ENCODE results near the gene TBX6. TPM values are rescaled to one million over a fixed set of nuclear protein-coding genes. Genes with fewer than 3 reads are reported as not detected.

TBX6 gene
- total and polyA plus RNA-seq, 11 donors, result 0.26 to 0.95 (median 0.72) TPM; not detected in 1

- Histone ChIP-seq H3K27ac (peak overlapping the region in 9 of 12 donors; percentile 23 to 100 (median 50)), H3K9me3 (no peaks in the 10 kb centered on the region), H3K4me3 (peak overlapping the region in 7 of 12 donors; percentile 1 to 90 (median 19)), H3K4me1 (peaks cover 0 to 52% (median 40%) of the 10 kb centered on the region in 12 donors), H3K27me3 (no peaks in the 10 kb centered on the region), H3K36me3 (peaks cover 0 to 74% (median 67%) of the 10 kb centered on the region in 9 donors)
- ATAC-seq (peak in 1 of 4 donors; percentile 0), DNase-seq (peak in 3 of 5 donors; percentile 50 to 67 (median 61))
- WGBS, 4 donors, result 43 to 54% (median 52%) methylated on average over 31 of the region's 31 CpGs
- intact Hi-C loops (cut with DNase I), result loop anchor here in 5 of 10 donors (5.0 to 10.0 kb wide), 5 partner anchors 55 to 455 kb away; partner anchors contain the start of genes MAPK3 (in 1 of the 5), MAZ (in 1 of the 5), ZNF768 (in 1 of the 5) and ZNF771 (in 1 of the 5)
- no peak for TF ChIP-seq POLR2A (IDR thresholded peaks at IDR 0.05)
- TF ChIP-seq, protein P1, sequence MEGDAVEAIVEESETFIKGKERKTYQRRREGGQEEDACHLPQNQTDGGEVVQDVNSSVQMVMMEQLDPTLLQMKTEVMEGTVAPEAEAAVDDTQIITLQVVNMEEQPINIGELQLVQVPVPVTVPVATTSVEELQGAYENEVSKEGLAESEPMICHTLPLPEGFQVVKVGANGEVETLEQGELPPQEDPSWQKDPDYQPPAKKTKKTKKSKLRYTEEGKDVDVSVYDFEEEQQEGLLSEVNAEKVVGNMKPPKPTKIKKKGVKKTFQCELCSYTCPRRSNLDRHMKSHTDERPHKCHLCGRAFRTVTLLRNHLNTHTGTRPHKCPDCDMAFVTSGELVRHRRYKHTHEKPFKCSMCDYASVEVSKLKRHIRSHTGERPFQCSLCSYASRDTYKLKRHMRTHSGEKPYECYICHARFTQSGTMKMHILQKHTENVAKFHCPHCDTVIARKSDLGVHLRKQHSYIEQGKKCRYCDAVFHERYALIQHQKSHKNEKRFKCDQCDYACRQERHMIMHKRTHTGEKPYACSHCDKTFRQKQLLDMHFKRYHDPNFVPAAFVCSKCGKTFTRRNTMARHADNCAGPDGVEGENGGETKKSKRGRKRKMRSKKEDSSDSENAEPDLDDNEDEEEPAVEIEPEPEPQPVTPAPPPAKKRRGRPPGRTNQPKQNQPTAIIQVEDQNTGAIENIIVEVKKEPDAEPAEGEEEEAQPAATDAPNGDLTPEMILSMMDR (IDR thresholded peaks at IDR 0.05), result no peak
These were observed 21.9 kb downstream of the TBX6 start for GRCh38 chr16:30069611-30070462.

DNA sequence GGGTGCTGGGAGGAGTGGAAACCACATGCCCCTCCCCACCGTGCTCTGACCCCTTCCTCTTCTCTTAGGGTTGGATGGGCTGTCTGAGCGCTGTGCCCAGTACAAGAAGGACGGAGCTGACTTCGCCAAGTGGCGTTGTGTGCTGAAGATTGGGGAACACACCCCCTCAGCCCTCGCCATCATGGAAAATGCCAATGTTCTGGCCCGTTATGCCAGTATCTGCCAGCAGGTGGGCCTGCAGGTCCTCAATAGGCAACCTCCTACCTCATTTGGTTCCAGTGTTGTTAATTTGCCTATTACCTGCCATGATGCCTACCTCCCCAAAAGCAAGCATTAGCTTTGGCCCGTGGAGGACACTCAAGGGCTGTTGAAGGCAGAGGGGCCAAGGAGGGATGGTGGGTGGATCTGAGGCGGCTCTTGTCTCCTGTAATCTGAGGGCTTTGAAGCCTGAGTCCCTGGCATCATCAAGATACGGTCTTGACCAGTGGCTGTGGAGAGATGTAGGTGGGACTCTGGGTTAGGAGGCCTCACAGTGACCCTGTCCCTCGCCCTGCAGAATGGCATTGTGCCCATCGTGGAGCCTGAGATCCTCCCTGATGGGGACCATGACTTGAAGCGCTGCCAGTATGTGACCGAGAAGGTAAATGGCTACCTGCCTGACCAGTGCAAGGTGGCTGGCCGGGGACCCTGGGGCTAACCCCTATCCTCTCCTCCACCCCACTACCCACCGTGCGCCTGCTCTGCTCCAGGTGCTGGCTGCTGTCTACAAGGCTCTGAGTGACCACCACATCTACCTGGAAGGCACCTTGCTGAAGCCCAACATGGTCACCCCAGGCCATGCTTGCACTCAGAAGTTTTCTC lies 22.7 kb downstream of the TBX6 start:
- H3K36me3 ChIP-seq, result peaks cover 0 to 74% (median 67%) of the 10 kb centered on the region in 9 donors
- H3K4me3 ChIP-seq, result peak overlapping the region in 8 of 12 donors; percentile 1 to 98 (median 89)
- intact Hi-C loops (cut with DNase I), result loop anchor here in 4 of 10 donors (5.0 to 10.0 kb wide), 4 partner anchors 56 to 456 kb away; partner anchors contain the start of genes MAPK3 (in 1 of the 4), MAZ (in 1 of the 4) and ZNF768 (in 1 of the 4)
- no peaks in the 10 kb centered on the region for H3K27me3 ChIP-seq
- TF ChIP-seq POLR2A (IDR thresholded peaks at IDR 0.05), result no peak
- TF ChIP-seq, protein P1 (IDR thresholded peaks at IDR 0.05), result peak in 8 of 12 donors; percentile 7 to 33 (median 20)
- peaks cover 0 to 55% (median 44%) of the 10 kb centered on the region in 12 donors for H3K4me1 ChIP-seq
- DNase-seq (peak in 1 of 5 donors; percentile 40), ATAC-seq (no peak)
- WGBS, 4 donors, result 53 to 70% (median 64%) methylated on average over 12 to 17 of the region's 17 CpGs
- peak overlapping the region in 8 of 12 donors; percentile 42 to 100 (median 99) for H3K27ac ChIP-seq
- no peaks in the 10 kb centered on the region for H3K9me3 ChIP-seq

GRCh38 chr16:30068333-30068732 lies 23.4 kb downstream of the TBX6 start:
- H3K27ac ChIP-seq, result peak overlapping the region in 9 of 12 donors; percentile 12 to 100 (median 99)
- H3K9me3 ChIP-seq, result no peaks in the 10 kb centered on the region
- TF ChIP-seq, protein P1 (IDR thresholded peaks at IDR 0.05), result no peak
- TF ChIP-seq POLR2A (IDR thresholded peaks at IDR 0.05), result no peak
- intact Hi-C loops (cut with DNase I), result loop anchor here in 4 of 10 donors (5.0 to 10.0 kb wide), 4 partner anchors 56 to 456 kb away; partner anchors contain the start of genes MAPK3 (in 1 of the 4), MAZ (in 1 of the 4) and ZNF768 (in 1 of the 4)
- no peaks in the 10 kb centered on the region for H3K27me3 ChIP-seq
- DNase-seq (no peak), ATAC-seq (no peak)
- peaks cover 0 to 73% (median 66%) of the 10 kb centered on the region in 9 donors for H3K36me3 ChIP-seq
- peaks cover 0 to 61% (median 50%) of the 10 kb centered on the region in 12 donors for H3K4me1 ChIP-seq
- WGBS, 4 donors, result 64 to 78% (median 73%) methylated on average over 9 of the region's 9 CpGs
- peak overlapping the region in 7 of 12 donors; percentile 84 to 98 (median 96) for H3K4me3 ChIP-seq

All from heart left ventricle (tissue), 16 donors.